PC-9 (cell line): ENCODE results near the gene RSPRY1.

Experiments used
- EZH2 ChIP-seq: fragments of 200-600 bp; sonication (generic); IDR thresholded peaks from 2 replicates; pipeline ENCODE4 v1.8.0; 2017; ENCODE audit warnings: antibody characterized with exemption, low read depth
- TF ChIP-seq, protein P1 (sequence below): fragments of 200-600 bp; sonication (generic); conservative IDR thresholded peaks from 2 replicates; pipeline ENCODE4 v1.6.1; 2017; ENCODE audit warnings: mixed run types, antibody characterized with exemption, mild to moderate bottlenecking, moderate library complexity

DNA sequence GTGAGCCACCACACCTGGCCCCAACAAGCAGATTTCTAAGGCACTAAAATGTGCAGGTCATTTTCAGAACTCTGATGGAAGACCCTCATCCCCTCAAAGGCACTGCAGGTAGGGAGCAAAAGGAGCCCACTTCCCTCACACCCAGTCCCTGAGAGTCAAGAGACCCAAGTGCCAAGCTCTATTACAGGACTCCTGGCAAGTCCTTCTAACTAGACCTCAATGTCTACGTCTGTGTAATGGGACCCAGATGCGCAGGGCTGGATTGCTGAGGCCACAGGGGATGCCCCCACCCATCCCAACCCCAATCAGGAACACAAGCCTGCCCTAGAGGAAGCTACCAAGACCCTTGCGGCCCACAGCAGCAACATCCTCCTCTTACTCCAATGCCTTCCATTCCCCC, 95.7 kb downstream of the RSPRY1 start:
- TF ChIP-seq, protein P1, sequence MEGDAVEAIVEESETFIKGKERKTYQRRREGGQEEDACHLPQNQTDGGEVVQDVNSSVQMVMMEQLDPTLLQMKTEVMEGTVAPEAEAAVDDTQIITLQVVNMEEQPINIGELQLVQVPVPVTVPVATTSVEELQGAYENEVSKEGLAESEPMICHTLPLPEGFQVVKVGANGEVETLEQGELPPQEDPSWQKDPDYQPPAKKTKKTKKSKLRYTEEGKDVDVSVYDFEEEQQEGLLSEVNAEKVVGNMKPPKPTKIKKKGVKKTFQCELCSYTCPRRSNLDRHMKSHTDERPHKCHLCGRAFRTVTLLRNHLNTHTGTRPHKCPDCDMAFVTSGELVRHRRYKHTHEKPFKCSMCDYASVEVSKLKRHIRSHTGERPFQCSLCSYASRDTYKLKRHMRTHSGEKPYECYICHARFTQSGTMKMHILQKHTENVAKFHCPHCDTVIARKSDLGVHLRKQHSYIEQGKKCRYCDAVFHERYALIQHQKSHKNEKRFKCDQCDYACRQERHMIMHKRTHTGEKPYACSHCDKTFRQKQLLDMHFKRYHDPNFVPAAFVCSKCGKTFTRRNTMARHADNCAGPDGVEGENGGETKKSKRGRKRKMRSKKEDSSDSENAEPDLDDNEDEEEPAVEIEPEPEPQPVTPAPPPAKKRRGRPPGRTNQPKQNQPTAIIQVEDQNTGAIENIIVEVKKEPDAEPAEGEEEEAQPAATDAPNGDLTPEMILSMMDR, result no peak
- TF ChIP-seq EZH2, result no peak
